GM19238 (cell line): ENCODE results near the gene DGKB.

ENCODE experiments used
- DNase-seq: peaks from one replicate; pipeline ENCODE4 v3.0.0; 2011; ENCODE audit warnings: low spot score; ENCODE audit not compliant: insufficient read length

The DGKB gene

DNA sequence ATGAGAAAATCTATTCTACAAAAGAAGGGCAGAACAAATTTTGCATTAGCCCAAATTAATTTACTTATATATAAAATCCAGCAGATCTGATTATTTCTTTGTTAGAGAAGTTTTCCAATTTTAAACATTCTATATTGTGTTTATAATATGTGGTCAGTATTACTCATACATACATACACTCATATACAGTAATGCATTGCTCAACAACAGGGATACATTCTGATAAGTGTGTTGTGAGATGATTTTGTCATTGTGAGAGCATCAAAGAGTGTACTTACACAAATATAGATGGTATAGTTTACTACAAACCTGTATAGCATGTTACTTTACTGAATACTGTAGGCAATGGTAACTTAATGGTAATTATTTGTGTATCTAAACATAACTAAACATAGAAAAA lies 673.5 kb downstream of the DGKB start:
- DNase-seq: no peak

DNA sequence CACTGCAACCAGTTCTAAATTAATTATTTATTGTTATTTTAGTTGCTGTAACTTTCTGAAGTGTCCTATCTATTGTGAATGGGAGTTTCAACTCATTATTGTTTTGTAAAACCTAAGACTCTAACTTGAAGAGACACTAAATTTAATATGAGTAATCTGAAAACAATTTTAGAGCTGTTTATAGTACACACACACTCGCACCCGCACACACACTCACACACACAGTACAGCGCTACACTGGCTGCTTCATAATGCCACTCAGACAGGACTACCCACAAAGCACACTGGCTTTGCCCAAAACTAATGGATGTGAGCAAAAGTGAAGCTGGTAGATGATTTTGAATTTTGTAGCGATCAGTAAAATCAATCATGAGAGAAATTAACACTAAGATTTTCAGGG lies 674.2 kb downstream of the DGKB start:
- DNase-seq: no peak

DNA sequence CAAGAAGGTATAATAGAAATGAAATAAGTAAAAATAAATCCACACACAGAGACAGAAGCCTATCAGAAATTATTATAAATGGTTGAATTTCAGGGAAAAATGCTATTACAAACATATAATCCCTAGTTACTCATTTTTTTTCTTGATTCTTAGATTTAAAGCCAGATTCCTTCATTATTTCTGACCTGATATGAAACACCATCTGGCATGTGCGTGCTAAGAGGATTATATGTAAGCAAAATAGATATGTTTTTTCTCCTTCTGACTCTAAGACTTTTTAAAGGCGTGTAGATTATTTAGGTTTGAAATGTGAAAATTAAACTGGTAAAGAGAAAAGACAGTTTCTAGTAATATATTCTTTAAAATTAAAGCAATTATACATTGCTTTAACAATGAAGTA lies 676.4 kb downstream of the DGKB start:
- DNase-seq: no peak

DNA sequence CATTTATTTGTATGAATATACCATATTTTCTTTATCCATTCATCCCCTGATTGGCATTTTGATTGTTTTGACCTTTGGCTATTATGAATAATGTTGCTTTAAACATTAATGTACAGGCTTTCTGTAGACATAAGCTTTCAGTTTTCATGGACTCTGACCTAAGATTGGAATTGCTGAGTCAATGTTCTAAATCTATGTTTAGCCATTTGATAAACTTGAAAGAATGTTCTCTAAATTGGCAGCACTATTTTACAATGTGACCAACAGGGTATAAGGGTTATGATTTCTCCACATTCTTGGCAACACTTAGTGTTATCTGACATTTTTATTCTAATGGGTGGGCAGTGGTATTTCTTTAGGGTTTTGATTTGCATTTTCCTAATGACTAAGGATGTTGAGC lies 683.4 kb downstream of the DGKB start:
- DNase-seq: no peak

DNA sequence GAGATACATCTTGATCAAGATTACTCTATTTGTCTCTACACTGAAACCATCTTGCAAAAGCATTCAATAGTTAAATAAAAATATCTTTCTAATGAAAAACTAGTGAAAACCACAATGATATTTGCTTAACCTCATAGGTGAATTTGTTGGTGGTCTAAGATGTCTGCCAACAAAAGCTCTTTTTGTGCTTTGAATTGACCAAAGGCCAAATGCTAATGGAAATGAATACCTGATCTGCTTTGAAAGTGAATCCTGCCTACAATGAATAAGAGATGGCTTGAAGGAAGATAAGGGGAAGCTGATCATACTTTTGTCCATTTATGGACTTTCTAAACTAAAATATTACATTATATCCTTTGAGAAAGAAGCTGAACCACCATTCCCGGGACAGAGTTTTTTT lies 684.2 kb downstream of the DGKB start:
- DNase-seq: no peak

DNA sequence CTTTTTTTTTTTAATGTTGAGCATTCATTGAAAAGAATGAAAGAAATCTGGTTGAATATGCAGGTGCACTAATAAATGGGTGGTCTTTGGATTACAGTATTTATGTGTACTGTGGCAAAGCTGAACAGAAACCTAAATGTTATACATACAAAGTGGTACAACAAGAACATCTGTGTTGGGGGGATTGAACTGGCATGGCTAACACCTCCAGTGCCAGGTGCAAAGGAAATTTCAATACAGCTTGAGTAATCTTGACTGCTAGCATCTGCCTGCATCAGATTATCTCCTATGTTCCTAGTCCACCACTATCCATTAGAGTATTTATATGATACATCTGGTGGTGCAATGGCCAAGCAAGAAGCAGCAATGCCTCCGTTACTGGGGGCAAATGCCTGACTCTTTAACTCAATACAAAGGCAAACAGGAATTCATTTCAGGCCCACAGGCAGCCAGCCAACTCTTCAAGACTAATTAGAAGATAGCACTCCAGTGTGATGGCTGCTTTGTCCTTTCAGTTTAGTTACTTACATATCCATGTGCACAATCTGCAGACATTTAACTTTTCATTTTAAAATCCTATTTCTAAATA lies 692.6 kb downstream of the DGKB start:
- no peak for DNase-seq

DNA sequence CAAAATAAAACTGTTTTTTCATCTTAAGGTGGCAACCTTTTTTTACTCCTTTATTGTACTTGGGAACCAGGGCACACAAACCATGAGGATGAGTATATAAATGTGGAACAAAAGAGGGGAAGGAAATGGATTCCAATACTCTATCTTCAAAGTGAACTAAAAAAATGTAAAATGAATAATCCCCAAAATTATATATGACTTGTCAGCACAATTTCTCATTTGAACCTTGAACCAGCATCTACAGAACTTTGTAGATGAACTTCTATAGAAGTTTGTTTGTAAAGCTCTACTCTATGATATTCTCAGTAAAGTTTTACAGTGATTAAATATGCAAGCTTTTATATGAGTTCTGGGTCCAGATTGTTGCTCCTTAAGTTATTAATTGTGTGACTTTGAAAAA lies 694.8 kb downstream of the DGKB start:
- no peak for DNase-seq

DNA sequence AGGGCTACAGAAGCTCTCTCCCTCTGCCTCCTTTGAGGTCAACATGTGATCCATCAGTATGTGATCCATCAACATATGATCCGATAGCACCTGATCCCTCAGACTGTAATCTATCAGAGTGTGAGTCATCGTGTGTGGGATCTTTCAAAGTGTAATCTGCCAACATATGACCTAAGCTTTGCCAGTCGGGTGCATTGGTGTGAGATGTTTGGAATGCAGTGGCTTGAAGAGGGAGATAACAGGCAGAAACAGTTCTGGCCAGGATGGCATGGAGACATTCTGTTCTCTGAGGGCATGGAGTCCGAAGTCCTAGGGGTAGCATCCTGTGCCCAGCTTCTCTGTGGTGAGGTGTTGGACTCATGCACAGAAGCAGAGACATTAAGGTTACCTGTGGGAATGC lies 695.4 kb downstream of the DGKB start:
- no peak for DNase-seq

DNA sequence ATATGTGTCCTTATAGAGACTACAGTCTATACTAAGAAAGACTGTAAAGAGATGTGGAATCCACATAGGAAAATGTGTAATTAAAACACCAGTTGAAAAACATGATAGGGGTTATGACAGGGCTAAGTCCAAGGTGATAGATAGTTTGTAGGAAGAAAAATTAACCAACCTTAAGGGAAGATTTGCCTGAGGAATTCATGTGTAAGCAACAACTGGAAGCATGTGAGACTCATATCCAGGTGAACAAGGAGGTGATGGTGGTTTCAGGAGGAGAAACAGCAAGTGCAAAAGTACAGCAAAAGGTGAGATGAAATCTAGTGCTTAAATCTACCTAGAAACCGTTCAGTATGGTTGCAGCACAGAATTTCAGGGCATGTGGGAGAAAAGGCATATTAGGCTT lies 696.4 kb downstream of the DGKB start:
- no peak for DNase-seq

DNA sequence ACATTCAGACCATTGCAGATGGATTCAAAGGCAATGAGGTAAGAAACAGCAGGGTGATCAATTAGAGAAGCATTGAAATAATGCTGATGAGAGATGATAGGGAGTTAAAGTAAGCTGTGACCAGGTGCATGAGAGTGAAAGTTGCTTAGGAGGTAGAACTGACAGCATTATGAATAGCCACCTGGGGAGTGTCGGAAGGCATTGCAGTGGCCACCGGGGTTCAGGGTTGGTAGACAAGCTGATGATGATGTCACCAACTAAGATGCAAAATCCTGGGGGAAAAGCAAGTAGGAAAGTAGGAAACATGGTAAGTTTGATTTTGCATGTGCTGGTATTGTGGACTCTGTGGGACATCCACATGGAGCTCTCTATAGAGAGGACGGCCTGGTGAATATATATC lies 701.2 kb downstream of the DGKB start:
- DNase-seq: no peak

DNA sequence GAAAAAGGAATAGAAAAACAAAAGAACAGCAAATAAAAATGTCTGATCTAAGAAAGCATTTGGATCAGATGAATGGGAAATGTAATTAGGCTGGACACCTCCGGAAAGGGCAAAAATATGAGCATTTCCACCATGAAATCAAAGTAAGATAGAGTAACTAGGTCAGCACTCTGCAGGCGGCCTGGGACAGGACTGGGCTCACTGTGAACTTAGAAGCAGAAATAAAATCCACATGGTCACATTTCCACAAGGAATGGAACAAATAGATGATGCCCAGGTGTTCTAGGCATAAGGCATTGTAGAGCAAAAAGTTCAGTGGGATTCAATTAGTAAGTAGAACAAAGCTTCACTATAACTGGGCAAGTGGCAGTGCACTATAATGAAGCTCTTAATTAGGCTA lies 703.2 kb downstream of the DGKB start:
- no peak for DNase-seq

DNA sequence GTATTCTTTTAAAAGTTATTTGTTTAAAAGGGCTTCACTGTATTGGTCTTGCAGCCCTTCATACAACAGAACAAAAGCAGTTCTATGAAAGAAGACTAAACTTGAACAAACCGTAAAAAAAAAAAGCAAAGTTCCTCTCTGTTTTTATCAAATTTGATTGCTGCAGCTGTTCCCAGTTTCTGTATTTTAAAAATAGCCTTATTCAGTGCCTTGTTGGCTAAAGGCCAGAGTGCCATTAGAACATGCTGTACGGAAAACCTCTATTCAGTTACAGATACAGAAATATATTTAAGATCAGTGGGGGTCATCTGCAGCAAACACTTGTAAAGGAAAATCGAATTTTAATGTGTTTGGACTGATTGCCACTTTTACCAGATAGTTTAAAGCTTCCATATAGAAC lies 705.3 kb downstream of the DGKB start:
- DNase-seq: no peak

DNA sequence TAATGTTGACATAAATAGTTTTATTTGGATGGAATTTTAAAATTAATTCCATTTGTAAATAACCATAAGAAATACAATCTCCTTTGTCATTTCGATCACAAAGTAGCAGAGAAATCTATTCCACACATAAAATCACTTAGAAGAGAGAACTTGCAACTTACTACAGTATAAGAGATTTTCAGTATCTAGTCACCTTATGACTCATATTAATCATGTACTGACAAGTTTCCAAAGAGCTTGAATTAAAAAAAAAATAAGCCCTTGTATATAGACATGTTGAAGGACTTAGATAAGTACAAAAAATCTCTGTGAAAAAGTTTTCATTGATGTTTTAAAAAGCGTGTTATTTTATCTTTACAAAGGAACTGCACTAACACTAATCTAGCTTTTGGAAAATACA lies 706.0 kb downstream of the DGKB start:
- DNase-seq: no peak

DNA sequence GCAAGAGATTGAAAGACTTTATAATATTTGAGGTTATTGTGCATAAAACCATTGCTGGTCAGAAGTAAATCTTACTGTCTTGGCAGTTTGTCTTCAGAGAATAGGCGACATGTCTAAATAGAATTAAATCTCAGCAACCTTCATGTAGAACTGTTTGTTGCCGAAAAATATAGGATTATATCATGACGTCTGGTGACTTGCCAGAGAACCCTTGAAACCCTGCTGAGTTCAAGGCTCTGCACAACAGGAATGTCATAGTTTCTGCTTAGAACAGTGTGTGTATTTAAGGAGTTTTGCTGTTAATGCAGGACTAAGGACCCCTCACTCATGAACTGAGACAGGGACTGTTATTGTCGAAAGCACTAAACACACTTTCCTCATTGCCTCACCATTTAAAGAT lies 706.7 kb downstream of the DGKB start:
- no peak for DNase-seq

DNA sequence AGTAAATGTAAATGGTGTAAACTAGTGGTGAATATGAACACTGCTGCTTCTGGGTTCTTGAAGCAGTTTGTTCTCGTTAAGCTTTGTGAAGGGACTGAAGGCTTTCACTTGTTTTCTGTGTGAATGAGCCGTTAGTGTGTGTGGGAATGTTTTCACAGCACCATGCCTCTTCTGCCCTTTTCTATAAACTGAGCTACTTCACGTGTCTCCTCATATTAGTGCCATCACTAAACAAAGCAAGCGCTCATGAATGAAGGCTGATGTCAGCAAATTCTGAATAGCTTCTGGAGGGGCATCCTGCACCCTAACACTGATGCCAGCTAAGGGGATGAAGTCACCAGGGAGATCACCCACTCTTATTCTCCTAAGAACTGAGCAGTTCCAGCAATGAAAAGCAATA lies 707.5 kb downstream of the DGKB start:
- no peak for DNase-seq

DNA sequence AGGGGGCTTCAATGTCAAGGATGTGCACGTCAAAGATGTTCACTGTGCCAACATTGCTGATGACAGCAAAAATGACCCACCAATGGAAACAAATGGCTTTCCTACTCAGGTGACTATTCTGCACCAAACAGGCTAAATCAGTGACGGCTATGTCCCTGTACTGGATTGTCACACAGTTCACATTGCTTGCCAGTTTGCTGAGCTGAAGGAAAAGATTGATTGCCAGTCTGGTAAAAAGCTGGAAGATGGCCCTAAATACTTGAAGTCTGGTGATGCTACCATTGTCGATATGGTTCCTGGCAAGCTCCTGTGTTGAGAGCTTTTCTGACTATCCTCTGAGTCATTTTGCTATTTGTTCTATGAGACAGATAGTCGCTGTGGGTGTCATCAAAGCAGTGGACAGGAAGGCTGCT lies 710.9 kb downstream of the DGKB start:
- no peak for DNase-seq

DNA sequence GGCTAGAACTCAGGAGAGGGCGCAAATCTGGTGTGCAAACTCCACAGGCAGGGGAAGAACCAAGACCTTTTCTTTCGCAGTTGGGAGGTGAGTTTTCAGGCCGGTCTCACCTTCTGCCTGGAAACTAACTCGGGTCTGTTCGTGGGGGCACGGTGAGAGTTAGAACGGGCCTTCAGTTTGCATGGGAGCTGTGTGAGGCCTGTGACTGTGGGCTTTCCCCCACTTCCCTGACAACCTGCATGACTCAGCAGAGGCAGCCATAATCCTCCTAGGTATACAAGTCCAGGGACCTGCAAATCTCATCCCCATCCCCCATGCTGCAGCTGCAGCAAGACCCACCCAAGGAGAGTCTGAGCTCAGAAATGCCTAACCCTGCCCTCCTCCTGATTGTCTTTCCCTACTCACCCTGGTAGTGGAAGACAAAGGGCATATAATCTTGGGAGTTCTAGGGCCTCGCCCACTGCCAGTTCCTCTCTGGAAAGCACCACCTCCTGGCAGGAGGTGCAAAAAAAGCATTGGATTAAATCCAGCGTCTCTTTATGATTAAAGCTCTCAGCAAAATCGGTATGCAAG lies 718.2 kb downstream of the DGKB start:
- no peak for DNase-seq

DNA sequence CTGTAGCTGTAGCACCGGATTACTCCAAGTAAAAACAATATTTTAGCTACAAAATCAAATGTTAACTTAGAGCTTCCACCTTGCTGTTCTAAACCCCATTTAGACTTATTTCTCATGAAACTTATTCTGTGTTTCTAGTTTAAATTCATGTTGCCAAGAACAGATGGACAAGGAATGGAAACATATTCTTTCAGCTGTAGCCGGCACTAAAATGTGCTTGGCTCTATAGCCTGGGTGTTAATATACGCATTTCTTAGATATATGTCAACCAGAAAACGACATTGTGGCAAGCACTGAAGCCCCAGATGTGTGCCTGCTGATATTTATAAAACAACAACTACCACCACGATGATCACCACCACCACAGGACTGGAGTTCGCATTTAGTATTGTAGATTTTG lies 722.8 kb downstream of the DGKB start:
- DNase-seq: no peak

DNA sequence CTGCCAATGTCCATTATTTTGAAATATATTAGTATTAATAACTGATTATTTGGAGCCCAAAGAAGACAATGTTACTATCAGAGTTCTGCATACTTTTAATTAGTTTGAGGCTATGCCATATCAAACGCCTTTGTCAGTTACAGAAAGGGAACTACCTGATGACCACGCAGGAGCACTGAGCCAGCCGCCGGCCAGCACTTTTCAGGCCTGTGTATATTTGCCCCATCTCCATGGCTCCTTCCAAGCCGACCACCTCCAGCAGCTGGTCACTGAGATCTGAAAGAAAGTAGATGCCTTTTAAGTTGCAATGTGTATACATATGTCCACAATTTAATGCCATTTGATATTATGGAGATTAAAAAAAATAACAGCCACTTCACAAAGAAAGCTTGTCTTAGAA lies 724.7 kb downstream of the DGKB start:
- no peak for DNase-seq

DNA sequence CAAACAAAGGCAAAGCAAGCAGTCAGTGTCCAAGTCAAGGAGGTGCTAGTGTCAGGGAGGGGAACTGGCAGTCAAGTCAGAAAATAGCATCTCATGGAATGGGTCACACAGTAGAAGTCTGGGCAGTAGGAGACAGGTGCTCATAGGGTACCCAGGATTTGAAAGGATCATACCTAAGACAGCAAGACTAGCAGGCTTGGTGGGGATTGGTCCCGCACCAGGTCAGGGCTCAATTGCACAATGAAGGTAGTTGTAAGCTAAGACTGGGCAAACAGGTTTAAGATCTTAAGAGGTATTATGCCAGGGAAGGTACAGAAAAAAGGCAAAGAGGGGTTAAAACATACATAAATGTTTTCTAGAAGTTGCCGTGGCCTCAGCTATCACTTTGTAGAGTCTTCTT lies 731.7 kb downstream of the DGKB start:
- no peak for DNase-seq

DNA sequence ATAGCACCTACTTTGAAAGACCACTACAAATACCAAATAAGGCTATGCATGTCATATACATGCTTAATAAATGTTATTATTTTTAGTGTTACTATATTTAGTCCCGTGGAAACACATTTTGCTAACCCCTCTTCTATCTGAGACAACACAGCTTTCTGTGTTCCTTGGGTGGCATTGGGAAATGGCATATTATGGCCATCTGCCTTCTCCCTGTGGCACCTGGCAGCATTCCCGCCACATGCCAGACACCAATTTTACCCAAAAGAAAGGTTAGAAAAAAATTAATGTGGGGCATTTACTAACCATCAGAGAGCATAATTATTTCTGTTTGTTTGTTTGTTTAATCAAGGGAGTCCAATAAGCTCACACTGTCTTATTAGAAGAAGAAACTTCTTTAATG lies 744.4 kb downstream of the DGKB start:
- no peak for DNase-seq

DNA sequence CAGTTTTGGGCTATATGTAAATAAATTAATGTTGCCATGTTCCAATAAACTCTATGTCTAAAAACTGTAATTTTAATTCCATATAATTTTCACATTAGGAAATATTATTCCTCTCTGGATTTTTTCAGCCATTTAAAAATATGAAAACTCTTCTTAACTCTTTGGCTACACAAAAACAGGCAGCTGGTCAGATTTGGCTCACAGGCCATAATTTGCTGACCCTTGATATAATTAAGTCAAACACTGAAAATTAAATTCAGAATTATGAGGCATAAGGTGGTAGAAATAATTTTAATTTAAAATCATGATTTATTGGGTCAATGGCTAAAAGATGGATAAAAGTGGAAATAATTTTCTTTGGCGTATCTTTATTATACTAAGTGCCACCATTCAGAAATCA lies 746.1 kb downstream of the DGKB start:
- no peak for DNase-seq

DNA sequence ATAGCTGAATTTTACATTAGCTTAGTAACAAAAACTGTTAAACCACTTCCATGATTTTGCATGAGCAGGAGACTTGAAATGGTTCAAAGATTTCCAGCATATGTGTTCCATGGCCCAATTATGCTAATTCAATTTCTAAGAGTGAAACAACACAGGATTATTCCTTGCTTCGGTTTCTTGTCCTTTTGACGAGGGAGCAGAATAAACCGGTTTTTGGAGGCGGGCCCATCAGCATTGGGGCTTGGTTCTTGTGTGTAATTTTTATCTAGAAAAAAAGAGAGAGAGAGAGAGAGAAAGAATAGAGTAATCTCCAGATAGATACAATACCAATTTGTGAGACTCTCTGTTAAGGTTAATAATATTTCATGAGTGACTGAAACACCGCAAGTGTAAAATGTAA lies 753.6 kb downstream of the DGKB start:
- DNase-seq: no peak

DNA sequence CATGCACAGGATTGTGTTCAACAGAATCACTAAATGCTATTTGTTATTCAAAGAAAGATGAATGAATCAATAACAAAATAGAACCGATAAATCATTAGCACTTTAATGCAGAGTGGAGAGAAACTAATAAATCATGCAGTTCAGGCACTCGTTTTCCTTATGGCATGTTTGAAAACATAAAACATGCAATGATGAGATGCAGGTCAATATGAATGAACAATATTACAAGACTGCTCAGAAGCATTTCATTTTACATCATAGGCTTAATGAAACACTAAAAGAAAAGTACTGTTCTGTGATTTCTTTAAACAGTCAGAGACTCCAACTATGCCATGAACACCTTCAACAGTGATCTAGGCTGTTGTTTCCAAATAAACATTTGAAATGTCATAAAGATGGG lies 755.0 kb downstream of the DGKB start:
- no peak for DNase-seq
